T-cell (primary cell): ENCODE results near the gene CRACR2B. TPM values are rescaled to one million over a fixed set of nuclear protein-coding genes. Genes with fewer than 3 reads are reported as not detected.
A peak's percentile ranks its signal among the peaks of the same experiment; 100 is the strongest.

Source experiments
- ATAC-seq, 4 experiments: fragments of 200-7000 bp in 3 of 4; fragments of 150-1000 bp in 1 of 4; cut with Tn5 transposase; replicated peaks in 1 of 4; 1 replicate in 3 of 4; 2 replicates in 1 of 4; pipeline ENCODE4 v1.10.0; 2021; ENCODE audit warnings: moderate library complexity in 3 of 4, mild to moderate bottlenecking in 2 of 4, moderate number of reproducible peaks in 1 of 4
- CTCF ChIA-PET, 2 donors: fragments of 300-600 bp; sonication (Branson Sonifier 250); formaldehyde crosslinking; loops; one replicate each; lab custom pipeline; 2022; ENCODE audit warnings: antibody characterized with exemption in 2 of 2; lab: Charles Lee
- POLR2A ChIA-PET, 2 donors: fragments of 300-600 bp; sonication (Branson Sonifier 250); formaldehyde crosslinking; loops; one replicate each; lab custom pipeline; 2022; ENCODE audit warnings: antibody characterized with exemption in 2 of 2; lab: Charles Lee
- DNase-seq, 35 experiments: peaks; one replicate each; pipeline versions ENCODE4 v3.0.0 to v3.0.0-alpha.2; 2013 to 2023
- H3K27ac ChIP-seq: one replicate; pipeline ENCODE4 v1.5.1; 2013; ENCODE audit warnings: low read length
- H3K27me3 ChIP-seq, 2 experiments: replicated peaks in 1 of 2; 1 replicate in 1 of 2; 2 replicates in 1 of 2; pipeline versions ENCODE4 v1.6.1 to v1.7.0; 2013; ENCODE audit warnings: low read length in 1 of 2, mixed read lengths in 1 of 2; ENCODE audit not compliant: control insufficient read depth in 2 of 2, insufficient read depth in 2 of 2; ENCODE audit errors: extremely low read depth in 1 of 2
- H3K36me3 ChIP-seq, 2 donors: 1 replicate in 1 of 2; 2 replicates in 1 of 2; pipeline versions ENCODE4 v1.6.1 to v1.7.0; 2013; ENCODE audit warnings: low read length in 1 of 2; ENCODE audit not compliant: control insufficient read depth in 2 of 2, insufficient read depth in 1 of 2; ENCODE audit errors: extremely low read depth in 1 of 2
- H3K4me1 ChIP-seq, 2 experiments: 1 replicate in 1 of 2; 2 replicates in 1 of 2; pipeline versions ENCODE4 v1.6.1 to v1.7.0; 2013; ENCODE audit warnings: low read length in 2 of 2, mixed read lengths in 1 of 2; ENCODE audit not compliant: insufficient read depth in 2 of 2, control insufficient read depth in 1 of 2; ENCODE audit errors: extremely low read depth in 1 of 2
- H3K4me3 ChIP-seq, 2 donors: 1 replicate in 1 of 2; 2 replicates in 1 of 2; pipeline versions ENCODE4 v1.5.1 to v1.7.0; 2013; ENCODE audit warnings: mild to moderate bottlenecking in 2 of 2, low read length in 1 of 2, moderate library complexity in 1 of 2; ENCODE audit not compliant: control insufficient read depth in 1 of 2; ENCODE audit errors: extremely low read depth in 1 of 2
- H3K9me3 ChIP-seq: 2 replicates; pipeline ENCODE4 v1.7.0; 2013
- H3K27ac Mint-ChIP-seq, 2 donors: one replicate each; pipeline ENCODE4 v1.8.0; 2020 to 2021; ENCODE audit warnings: mild to moderate bottlenecking in 2 of 2, mixed read lengths in 2 of 2
- H3K27me3 Mint-ChIP-seq, 2 donors: one replicate each; pipeline ENCODE4 v1.8.0; 2021 to 2022; ENCODE audit warnings: mixed read lengths in 2 of 2
- H3K36me3 Mint-ChIP-seq: one replicate; pipeline ENCODE4 v1.8.0; 2021; ENCODE audit warnings: mixed read lengths
- H3K4me1 Mint-ChIP-seq, 3 donors: one replicate each; pipeline ENCODE4 v1.8.0; 2020 to 2022; ENCODE audit warnings: mixed read lengths in 3 of 3, mild to moderate bottlenecking in 1 of 3
- H3K4me3 Mint-ChIP-seq, 3 donors: one replicate each; pipeline ENCODE4 v1.8.0; 2020 to 2022; ENCODE audit warnings: mild to moderate bottlenecking in 3 of 3, mixed read lengths in 3 of 3, moderate library complexity in 3 of 3
- H3K9me3 Mint-ChIP-seq, 3 donors: one replicate each; pipeline ENCODE4 v1.8.0; 2020 to 2022; ENCODE audit warnings: mixed read lengths in 3 of 3
- WGBS: methylation state at CpG from one replicate; pipeline ENCODE4 v1.1.5; 2013; ENCODE audit warnings: missing lambda C conversion rate; ENCODE audit not compliant: insufficient coverage; 5-methylcytosine and 5-hydroxymethylcytosine counted together
- total RNA-seq, 35 experiments: library from RNA in 6 of 35; stranded (reverse) in 6 of 35; fragments of 120-200 nt in 1 of 35; gene quantifications; one replicate each; pipeline versions ENCODE4 v1.2.1 to v1.2.4 and lab custom pipeline; 2013 to 2026

The CRACR2B gene
- total RNA-seq, 5 donors from 2014 or later (not counting 1 experiment from before 2014, with no cell fraction given): 1.4 to 2.9 (median 1.5) TPM

- H3K27ac ChIP-seq: no peak overlapping the region
- CTCF ChIA-PET: no interaction called here
- H3K36me3 ChIP-seq: peaks cover 6 to 26% of the 10 kb centered on the region in 2 donors
- Mint-ChIP-seq H3K4me1 (peaks cover 3 to 11% (median 5%) of the 10 kb centered on the region in 3 donors), H3K9me3 (no peaks in the 10 kb centered on the region), H3K27ac (no peak overlapping the region), H3K4me3 (no peak overlapping the region), H3K27me3 (peaks cover 0 to 7% of the 10 kb centered on the region in 2 donors), H3K36me3 (peaks cover 3% of the 10 kb centered on the region)
- no peak overlapping the region for H3K4me3 ChIP-seq
- H3K27me3 ChIP-seq: peaks cover 0 to 33% of the 10 kb centered on the region in 2 experiments
- POLR2A ChIA-PET: no interaction called here
- no peaks in the 10 kb centered on the region for H3K9me3 ChIP-seq
- 94% methylated on average over 12 of the region's 18 CpGs for WGBS
- no peak for DNase-seq
- peaks cover 4 to 45% of the 10 kb centered on the region in 2 experiments for H3K4me1 ChIP-seq
- no peak for ATAC-seq
These were observed 36.8 kb upstream of the CRACR2B start for GRCh38 chr11:790721-791564.

GRCh38 chr11:791658-792534 is 35.8 kb upstream of the CRACR2B start:
- Histone ChIP-seq H3K4me3 (no peak overlapping the region), H3K27ac (no peak overlapping the region), H3K4me1 (peaks cover 11 to 54% of the 10 kb centered on the region in 2 experiments), H3K9me3 (no peaks in the 10 kb centered on the region), H3K36me3 (peaks cover 6 to 26% of the 10 kb centered on the region in 2 donors), H3K27me3 (peaks cover 0 to 33% of the 10 kb centered on the region in 2 experiments)
- no peak overlapping the region for H3K4me3 Mint-ChIP-seq
- CTCF ChIA-PET: no interaction called here
- peaks cover 0 to 7% of the 10 kb centered on the region in 2 donors for H3K27me3 Mint-ChIP-seq
- H3K4me1 Mint-ChIP-seq: peaks cover 9 to 19% (median 12%) of the 10 kb centered on the region in 3 donors
- peaks cover 3% of the 10 kb centered on the region for H3K36me3 Mint-ChIP-seq
- ATAC-seq (no peak), DNase-seq (no peak)
- no peak overlapping the region for H3K27ac Mint-ChIP-seq
- H3K9me3 Mint-ChIP-seq: no peaks in the 10 kb centered on the region
- POLR2A ChIA-PET: no interaction called here
- WGBS: 97% methylated on average over 33 of the region's 49 CpGs

GRCh38 chr11:792535-792821 is 35.2 kb upstream of the CRACR2B start:
- POLR2A ChIA-PET: no interaction called here
- Mint-ChIP-seq H3K9me3 (no peaks in the 10 kb centered on the region), H3K27me3 (peaks cover 0 to 7% of the 10 kb centered on the region in 2 donors), H3K4me3 (no peak overlapping the region), H3K36me3 (peaks cover 3% of the 10 kb centered on the region), H3K4me1 (peaks cover 15 to 24% (median 16%) of the 10 kb centered on the region in 3 donors), H3K27ac (no peak overlapping the region)
- CTCF ChIA-PET: no interaction called here
- DNase-seq: no peak
- no peak overlapping the region for H3K4me3 ChIP-seq
- peaks cover 6 to 26% of the 10 kb centered on the region in 2 donors for H3K36me3 ChIP-seq
- H3K4me1 ChIP-seq: peaks cover 16 to 60% of the 10 kb centered on the region in 2 experiments
- 97% methylated on average over 9 of the region's 15 CpGs for WGBS
- peaks cover 0 to 33% of the 10 kb centered on the region in 2 experiments for H3K27me3 ChIP-seq
- no peaks in the 10 kb centered on the region for H3K9me3 ChIP-seq
- no peak overlapping the region for H3K27ac ChIP-seq
- ATAC-seq: no peak

GRCh38 chr11:792873-793272 is 34.8 kb upstream of the CRACR2B start:
- no peak for ATAC-seq
- H3K27ac Mint-ChIP-seq: no peak overlapping the region

GRCh38 chr11:793556-793955 is 34.2 kb upstream of the CRACR2B start:
- H3K4me1 ChIP-seq: peaks cover 14 to 55% of the 10 kb centered on the region in 2 experiments
- ATAC-seq: no peak
- no peaks in the 10 kb centered on the region for H3K9me3 Mint-ChIP-seq
- peaks cover 12 to 22% (median 16%) of the 10 kb centered on the region in 3 donors for H3K4me1 Mint-ChIP-seq
- no peaks in the 10 kb centered on the region for H3K9me3 ChIP-seq
- H3K4me3 Mint-ChIP-seq: peak overlapping the region in 1 of 3 donors; percentile 48
- ChIA-PET POLR2A (interaction anchor here in 1 of 2 donors (0.5 kb wide), 2 partner anchors 13 to 16 kb away, joined by 3 read pairs; no protein-coding TSS in a partner anchor), CTCF (no interaction called here)
- no peak overlapping the region for H3K27ac ChIP-seq
- DNase-seq: no peak
- no peak overlapping the region for H3K4me3 ChIP-seq
- H3K27me3 ChIP-seq: peaks cover 0 to 26% of the 10 kb centered on the region in 2 experiments
- H3K36me3 Mint-ChIP-seq: peaks cover 3% of the 10 kb centered on the region
- 100% methylated on average over 5 of the region's 7 CpGs for WGBS
- peaks cover 6 to 26% of the 10 kb centered on the region in 2 donors for H3K36me3 ChIP-seq
- H3K27me3 Mint-ChIP-seq: peaks cover 0 to 7% of the 10 kb centered on the region in 2 donors
- no peak overlapping the region for H3K27ac Mint-ChIP-seq

More at GRCh38 chr11:792873-793272, 34.8 kb upstream of the CRACR2B start:
- Mint-ChIP-seq H3K36me3 (peaks cover 3% of the 10 kb centered on the region), H3K27me3 (peaks cover 0 to 7% of the 10 kb centered on the region in 2 donors), H3K4me3 (peak overlapping the region in 1 of 3 donors; percentile 24), H3K4me1 (peaks cover 13 to 23% (median 16%) of the 10 kb centered on the region in 3 donors), H3K9me3 (no peaks in the 10 kb centered on the region)
- Histone ChIP-seq H3K9me3 (no peaks in the 10 kb centered on the region), H3K27ac (no peak overlapping the region), H3K36me3 (peaks cover 6 to 26% of the 10 kb centered on the region in 2 donors), H3K4me3 (no peak overlapping the region), H3K4me1 (peaks cover 16 to 58% of the 10 kb centered on the region in 2 experiments), H3K27me3 (peaks cover 0 to 33% of the 10 kb centered on the region in 2 experiments)
- ChIA-PET CTCF (no interaction called here), POLR2A (no interaction called here)
- 91% methylated on average over 7 of the region's 13 CpGs for WGBS
- DNase-seq: no peak
